Spleen (tissue), 11 donors: Measurements from ENCODE around the gene NABP1. TPM values are rescaled to one million over a fixed set of nuclear protein-coding genes. Genes with fewer than 3 reads are reported as not detected.

Source experiments
- DNase-seq: peaks from one replicate; pipeline ENCODE4 v3.0.0-alpha.2; 2020
- H3K27ac ChIP-seq, 8 donors: fragments of 200-600 bp; sonication (generic) in 7 of 8; 1 replicate in 4 of 8; 2 replicates in 4 of 8; pipeline versions ENCODE4 v1.5.0 to v1.8.0; 2016 to 2021; ENCODE audit warnings: inconsistent platforms in 4 of 8, mild to moderate bottlenecking in 4 of 8, moderate library complexity in 1 of 8
- H3K27me3 ChIP-seq, 7 donors: fragments of 200-600 bp; sonication (generic) in 6 of 7; replicated peaks in 1 of 7; 1 replicate in 4 of 7; 2 replicates in 3 of 7; pipeline versions ENCODE4 v1.5.0 to v1.8.0; 2016 to 2021; ENCODE audit warnings: inconsistent platforms in 3 of 7, mild to moderate bottlenecking in 1 of 7
- H3K36me3 ChIP-seq, 6 donors: fragments of 200-600 bp; sonication (generic) in 5 of 6; 1 replicate in 4 of 6; 2 replicates in 2 of 6; pipeline versions ENCODE4 v1.5.0 to v1.8.0; 2016 to 2021; ENCODE audit warnings: inconsistent platforms in 2 of 6
- H3K4me1 ChIP-seq, 6 donors: fragments of 200-600 bp; sonication (generic) in 5 of 6; 1 replicate in 3 of 6; 2 replicates in 3 of 6; pipeline versions ENCODE4 v1.5.0 to v1.8.0; 2016 to 2021; ENCODE audit warnings: inconsistent platforms in 3 of 6
- H3K4me3 ChIP-seq, 8 donors: fragments of 200-600 bp; sonication (generic) in 7 of 8; 1 replicate in 4 of 8; 2 replicates in 4 of 8; pipeline versions ENCODE4 v1.5.0 to v1.8.0; 2016 to 2021; ENCODE audit warnings: inconsistent platforms in 4 of 8, mild to moderate bottlenecking in 4 of 8, moderate library complexity in 2 of 8
- H3K9me3 ChIP-seq, 8 donors: fragments of 200-600 bp; sonication (generic) in 7 of 8; 1 replicate in 4 of 8; 2 replicates in 4 of 8; pipeline versions ENCODE4 v1.5.0 to v1.8.0; 2016 to 2021; ENCODE audit warnings: inconsistent platforms in 4 of 8
- POLR2A ChIP-seq, 3 donors: fragments of 450-650 bp; IDR thresholded peaks; one replicate each; pipeline ENCODE4 v1.5.1; 2017; ENCODE audit warnings: antibody characterized with exemption in 3 of 3, mild to moderate bottlenecking in 1 of 3
- POLR2AphosphoS5 ChIP-seq, 3 donors: sonication (generic); formaldehyde crosslinking; IDR thresholded peaks; one replicate each; pipeline ENCODE4 v1.5.1; 2017; ENCODE audit warnings: antibody characterized with exemption in 3 of 3
- WGBS, 5 donors: extraction: QIAGEN DNeasy Blood & Tissue Kit in 3 of 5; methylation state at CpG; one replicate each; pipeline versions ENCODE4 v1.1.5 to v1.1.7; 2013 to 2018; 5-methylcytosine and 5-hydroxymethylcytosine counted together
- intact Hi-C: fragments of 100-400 bp; cut with DNase I; formaldehyde crosslinking; loops from one replicate; pipeline ENCODE4 v1.15.0; 2023; ENCODE audit warnings: low total_unique reads
- polyA plus RNA-seq, 3 donors: library from polyadenylated mRNA; stranded (reverse); fragments of 200-250 nt; gene quantifications; one replicate each; pipeline ENCODE4 v1.2.1, GENCODE V29; 2013
- small RNA-seq, 4 donors: library from RNA; depleted of rRNA; stranded (forward); fragments of <200 nt; gene quantifications; one replicate each; pipeline ENCODE3, GENCODE V24; 2016
- total RNA-seq, 7 donors: library from RNA; depleted of rRNA in 3 of 7; stranded (reverse); fragments of >200 nt in 3 of 7; fragmentation: NEBNext Ultra II Directional in 4 of 7; extraction: Animal tissue kit (Norgen Biotek cat#: 25700) in 4 of 7; gene quantifications; one replicate each; pipeline versions ENCODE4 v1.1.0 to v1.2.1, GENCODE V29; 2016 to 2021
- TF ChIP-seq, protein P1 (sequence below), 11 experiments: fragments of 200-600 bp in 7 of 11; fragments of 450-650 bp in 4 of 11; sonication (generic) in 4 of 11; IDR thresholded peaks in 8 of 11; conservative IDR thresholded peaks in 3 of 11; 1 replicate in 7 of 11; 2 replicates in 4 of 11; pipeline versions ENCODE4 v1.4.0 to v1.8.0; 2016 to 2021; ENCODE audit warnings: antibody characterized with exemption in 11 of 11, inconsistent platforms in 4 of 11, mild to moderate bottlenecking in 1 of 11
- donor health status: healthy with polysubstance abuse.
- donor health status: DM: no; HTN: no; CAD: no; lungs with moderate emphysema.
- donor health status: DM: no; HTN: no; CAD: no.
- donor health status: Bipolar disorder and iron deficiency.
- donor health status: healthy.
- donor health status: DM: no; HTN: no; CAD: no.
- donor health status: DM: yes; HTN: yes; CAD: no.

The NABP1 gene
- total and polyA plus RNA-seq, 10 donors = 33.0 to 292 (median 176) TPM

DNA sequence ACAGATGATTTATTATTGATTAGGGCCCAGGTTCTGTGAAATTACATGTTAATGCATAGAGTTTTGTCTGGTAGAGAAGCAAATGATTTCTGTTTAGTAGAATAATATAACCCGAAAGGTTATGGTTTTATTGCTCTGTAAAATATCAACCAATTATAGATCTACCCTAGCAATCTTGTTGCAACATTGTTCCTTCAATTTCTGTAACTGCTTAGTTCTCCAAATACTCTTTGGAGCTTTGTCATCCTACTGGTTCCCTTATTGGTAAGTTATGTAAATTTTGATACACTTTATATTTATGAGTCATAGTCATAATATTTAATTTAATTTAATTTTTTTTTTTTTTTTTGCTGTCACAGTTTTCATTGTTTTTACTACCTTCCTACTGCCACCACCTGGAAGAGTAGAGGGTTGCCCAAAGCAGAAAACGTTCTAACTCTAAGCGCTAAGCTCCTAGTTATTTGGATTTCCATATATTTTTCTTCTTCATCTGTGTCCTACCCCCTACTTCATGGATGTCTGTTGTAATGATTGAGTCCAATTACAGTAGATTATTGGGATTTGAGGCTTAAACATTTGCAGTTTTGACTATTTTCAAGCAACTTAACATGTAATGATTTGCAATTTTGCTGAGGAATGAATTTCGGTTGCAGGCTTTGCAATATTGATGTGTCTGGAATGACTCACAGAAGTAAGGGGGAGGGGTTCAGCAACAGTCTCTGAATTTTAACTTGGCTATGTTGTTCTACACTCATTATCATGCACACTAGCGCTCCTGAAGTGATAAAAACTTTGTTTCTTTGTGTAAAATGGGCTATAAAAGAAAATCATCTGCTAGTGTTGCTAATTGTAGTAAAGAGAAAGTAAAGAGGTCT lies 51.1 kb downstream of the NABP1 start:
- Histone ChIP-seq H3K4me3 (no peak overlapping the region), H3K27ac (no peak overlapping the region), H3K36me3 (no peaks in the 10 kb centered on the region), H3K9me3 (no peaks in the 10 kb centered on the region), H3K4me1 (no peaks in the 10 kb centered on the region), H3K27me3 (peaks cover 0 to 9% (median 0%) of the 10 kb centered on the region in 7 donors)
- intact Hi-C loops = no loop called here
- no peak for DNase-seq
- 75 to 89% (median 81%) methylated on average over 5 of the region's 5 CpGs for WGBS, 5 donors
- TF ChIP-seq POLR2A (IDR thresholded peaks at IDR 0.05) = no peak
- TF ChIP-seq, protein P1, sequence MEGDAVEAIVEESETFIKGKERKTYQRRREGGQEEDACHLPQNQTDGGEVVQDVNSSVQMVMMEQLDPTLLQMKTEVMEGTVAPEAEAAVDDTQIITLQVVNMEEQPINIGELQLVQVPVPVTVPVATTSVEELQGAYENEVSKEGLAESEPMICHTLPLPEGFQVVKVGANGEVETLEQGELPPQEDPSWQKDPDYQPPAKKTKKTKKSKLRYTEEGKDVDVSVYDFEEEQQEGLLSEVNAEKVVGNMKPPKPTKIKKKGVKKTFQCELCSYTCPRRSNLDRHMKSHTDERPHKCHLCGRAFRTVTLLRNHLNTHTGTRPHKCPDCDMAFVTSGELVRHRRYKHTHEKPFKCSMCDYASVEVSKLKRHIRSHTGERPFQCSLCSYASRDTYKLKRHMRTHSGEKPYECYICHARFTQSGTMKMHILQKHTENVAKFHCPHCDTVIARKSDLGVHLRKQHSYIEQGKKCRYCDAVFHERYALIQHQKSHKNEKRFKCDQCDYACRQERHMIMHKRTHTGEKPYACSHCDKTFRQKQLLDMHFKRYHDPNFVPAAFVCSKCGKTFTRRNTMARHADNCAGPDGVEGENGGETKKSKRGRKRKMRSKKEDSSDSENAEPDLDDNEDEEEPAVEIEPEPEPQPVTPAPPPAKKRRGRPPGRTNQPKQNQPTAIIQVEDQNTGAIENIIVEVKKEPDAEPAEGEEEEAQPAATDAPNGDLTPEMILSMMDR (IDR thresholded peaks at IDR 0.05 in 8 of 11, conservative IDR thresholded peaks at IDR 0.05 in 3 of 11) = no peak
- no peak for TF ChIP-seq POLR2AphosphoS5 (IDR thresholded peaks at IDR 0.05)

DNA sequence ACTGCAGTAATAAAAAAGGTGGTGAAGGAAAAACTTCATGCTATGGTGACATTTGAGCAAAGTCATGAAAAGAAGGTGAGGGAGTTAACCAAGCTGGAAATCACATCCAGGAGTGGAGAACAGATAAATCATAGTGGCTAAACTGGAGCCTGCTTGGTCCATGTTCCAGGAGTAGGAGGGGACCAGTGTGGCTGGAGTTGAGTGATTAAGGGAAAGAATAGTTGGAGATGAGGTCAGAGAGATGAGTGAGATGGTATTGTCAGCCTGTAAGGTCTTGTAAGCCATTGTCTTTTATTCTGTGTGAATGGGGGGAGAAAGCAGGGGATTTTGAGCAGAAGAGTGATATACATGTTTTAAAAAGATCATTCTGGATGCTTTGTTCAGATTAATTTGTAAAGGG lies 52.3 kb downstream of the NABP1 start:
- no peaks in the 10 kb centered on the region for H3K9me3 ChIP-seq
- no peaks in the 10 kb centered on the region for H3K4me1 ChIP-seq
- no peak overlapping the region for H3K4me3 ChIP-seq
- DNase-seq = no peak
- intact Hi-C loops = no loop called here
- H3K27ac ChIP-seq = no peak overlapping the region
- TF ChIP-seq POLR2A (IDR thresholded peaks at IDR 0.05) (no peak), POLR2AphosphoS5 (IDR thresholded peaks at IDR 0.05) (no peak)
- TF ChIP-seq, protein P1 (IDR thresholded peaks at IDR 0.05 in 8 of 11, conservative IDR thresholded peaks at IDR 0.05 in 3 of 11) = no peak
- H3K27me3 ChIP-seq = peaks cover 0 to 9% (median 0%) of the 10 kb centered on the region in 7 donors
- H3K36me3 ChIP-seq = no peaks in the 10 kb centered on the region

Small RNA genes lying within 50 kb of the gene (small RNA-seq; reads per million reads assigned to genes)
- gene RF02271 = 0 reads per million in 4 donors

Other genes starting within 250 kb of the NABP1 start
- gene CAVIN2, start 169.0 kb downstream of the NABP1 start, total RNA-seq = 100 to 1,000 TPM in 6 of 7 donors, 10 to 100 TPM in 1; 66.5 to 205 (median 169) TPM
- gene CAVIN2, start 169.0 kb downstream of the NABP1 start, polyA plus RNA-seq = 10 to 100 TPM; 19.2 to 78.9 (median 23.4) TPM